Amygdala (tissue), 56 donors: Measurements from ENCODE around the gene GPSM3.
"Not testable (repeated sequence)": the region's sequence is repeated elsewhere in the genome, so short reads cannot be mapped to it uniquely, and the experiment has no call there.

Experiments
- DNase-seq, 56 donors: peaks; one replicate each; lab custom pipeline; 2025; lab: John Stamatoyannopoulos, UW

GPSM3 gene, protein sequence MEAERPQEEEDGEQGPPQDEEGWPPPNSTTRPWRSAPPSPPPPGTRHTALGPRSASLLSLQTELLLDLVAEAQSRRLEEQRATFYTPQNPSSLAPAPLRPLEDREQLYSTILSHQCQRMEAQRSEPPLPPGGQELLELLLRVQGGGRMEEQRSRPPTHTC

DNA sequence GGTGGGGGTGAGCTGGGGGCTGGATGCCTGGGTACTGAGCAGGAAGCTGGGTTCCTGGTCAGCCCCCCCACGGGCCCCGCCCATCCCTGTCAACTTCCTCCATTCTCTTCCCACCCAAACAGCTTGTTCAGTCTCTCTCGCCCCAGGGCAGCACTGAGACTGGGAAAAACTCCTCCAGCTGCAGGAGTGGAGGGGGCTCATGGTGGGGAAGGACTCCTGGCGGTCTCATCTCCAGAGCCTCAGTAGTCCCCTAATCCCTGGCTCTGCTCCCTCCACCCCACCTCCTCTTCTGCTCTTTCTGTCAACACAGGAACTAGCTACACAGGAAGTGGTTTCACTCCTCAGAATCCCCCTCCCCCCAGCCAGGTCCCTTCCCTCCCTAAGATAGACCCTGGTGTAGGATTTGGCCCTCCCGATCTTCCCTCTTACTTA, at the start of gene GPSM3:
TSS of gene GPSM3 (minus strand) at position 36 of the 432 bp plus-strand sequence. CDS start 130 bp downstream, outside the sequence.
- peak in 7 of 56 donors; percentile 16 to 39 (median 23) for DNase-seq

DNA sequence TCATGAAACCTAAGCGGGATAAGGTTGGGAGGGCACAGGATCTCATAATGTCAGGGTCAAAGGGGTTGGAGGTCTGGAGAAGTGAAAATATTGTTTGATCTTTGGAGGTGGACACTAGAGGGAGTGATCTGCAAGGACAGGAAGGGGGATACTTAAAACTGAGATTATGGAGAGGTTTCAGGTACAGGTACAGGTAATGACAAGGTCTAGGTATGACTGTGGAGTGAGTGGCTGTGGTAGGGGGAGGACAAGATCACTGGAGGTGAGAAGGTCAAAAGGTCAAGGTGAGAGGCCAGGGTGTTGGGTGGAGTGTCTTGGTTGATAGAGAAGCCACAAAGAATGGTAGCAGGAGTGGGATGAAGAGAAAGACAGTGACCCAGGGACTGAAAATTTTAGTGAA, 48.2 kb upstream of the GPSM3 start:
- no peak for DNase-seq

DNA sequence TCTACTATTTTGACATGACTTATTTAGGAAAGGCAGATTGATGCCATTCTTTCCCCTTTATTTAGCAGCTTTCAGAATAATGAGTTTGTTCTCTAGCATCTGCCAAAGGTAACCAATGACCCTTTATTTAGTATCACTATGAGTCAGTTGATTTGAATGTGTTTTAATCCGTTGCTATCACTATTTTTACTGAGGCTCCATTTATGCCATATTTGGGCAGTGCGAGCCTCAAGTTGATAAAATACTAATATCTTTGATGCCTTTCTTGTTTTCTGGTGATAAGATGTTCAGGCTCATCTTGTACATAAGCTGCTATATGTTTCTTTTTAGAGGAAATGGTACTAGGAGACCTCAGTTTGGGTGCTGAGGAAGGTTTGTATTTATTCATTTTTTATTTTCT, 47.0 kb upstream of the GPSM3 start:
- DNase-seq: no peak

DNA sequence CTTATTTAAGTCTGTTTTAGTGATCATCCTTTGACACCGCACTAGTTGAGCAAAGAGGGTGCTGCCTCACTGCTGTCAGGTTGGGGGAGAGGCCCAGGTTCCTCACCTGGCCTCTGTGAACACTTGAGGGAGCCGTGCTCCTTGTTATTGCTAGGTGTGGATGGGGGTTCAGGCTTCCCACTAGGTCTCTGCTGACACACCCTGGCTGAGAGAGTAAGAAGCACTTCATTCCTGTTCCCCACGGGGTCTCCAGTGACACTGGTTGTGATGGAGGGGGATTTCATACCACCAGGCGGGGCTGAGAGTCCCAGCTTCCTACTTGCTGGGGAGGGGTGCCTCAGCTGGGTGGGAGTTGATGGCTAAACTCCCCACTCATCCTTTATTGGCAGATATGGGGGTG, 42.5 kb upstream of the GPSM3 start:
- DNase-seq: no peak

DNA sequence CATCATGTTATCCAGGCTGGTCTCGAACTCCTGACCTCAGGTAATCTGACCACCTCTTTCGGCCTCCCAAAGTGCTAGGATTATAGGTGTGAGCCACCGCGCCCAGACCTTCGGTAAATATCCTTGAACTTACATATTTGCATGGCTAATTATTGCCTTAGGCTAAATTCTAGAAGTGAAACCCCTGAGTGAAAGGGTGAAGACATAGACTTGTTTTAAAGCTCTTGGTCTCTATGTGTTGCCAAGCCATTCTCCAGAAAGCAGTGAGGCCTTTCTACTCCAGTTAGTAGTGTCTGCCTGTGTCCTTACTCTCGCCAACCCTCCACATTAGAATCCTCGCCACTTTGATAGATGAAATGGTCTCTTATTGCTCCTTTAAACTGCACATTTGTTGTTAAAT, 34.0 kb upstream of the GPSM3 start:
- no peak for DNase-seq

DNA sequence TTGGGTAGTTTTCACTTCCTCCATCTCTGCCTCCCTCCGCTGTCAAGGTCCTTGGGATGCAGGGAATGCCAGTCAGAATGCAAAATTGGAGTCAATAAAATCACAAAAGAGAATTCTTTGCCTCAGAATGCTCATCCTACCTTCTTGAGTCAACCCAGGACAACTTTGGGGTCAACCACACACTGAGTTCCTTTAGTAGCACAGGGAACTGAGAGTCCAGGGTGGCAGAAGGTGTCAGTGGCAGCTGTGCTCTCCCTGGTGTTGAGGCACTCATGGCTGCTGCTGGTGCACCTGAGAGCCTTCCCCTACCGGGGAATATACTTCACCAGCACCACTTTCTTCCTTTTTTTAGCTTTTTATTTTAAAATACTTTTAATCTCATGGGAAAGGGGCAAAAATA, 32.3 kb upstream of the GPSM3 start:
- no peak for DNase-seq

DNA sequence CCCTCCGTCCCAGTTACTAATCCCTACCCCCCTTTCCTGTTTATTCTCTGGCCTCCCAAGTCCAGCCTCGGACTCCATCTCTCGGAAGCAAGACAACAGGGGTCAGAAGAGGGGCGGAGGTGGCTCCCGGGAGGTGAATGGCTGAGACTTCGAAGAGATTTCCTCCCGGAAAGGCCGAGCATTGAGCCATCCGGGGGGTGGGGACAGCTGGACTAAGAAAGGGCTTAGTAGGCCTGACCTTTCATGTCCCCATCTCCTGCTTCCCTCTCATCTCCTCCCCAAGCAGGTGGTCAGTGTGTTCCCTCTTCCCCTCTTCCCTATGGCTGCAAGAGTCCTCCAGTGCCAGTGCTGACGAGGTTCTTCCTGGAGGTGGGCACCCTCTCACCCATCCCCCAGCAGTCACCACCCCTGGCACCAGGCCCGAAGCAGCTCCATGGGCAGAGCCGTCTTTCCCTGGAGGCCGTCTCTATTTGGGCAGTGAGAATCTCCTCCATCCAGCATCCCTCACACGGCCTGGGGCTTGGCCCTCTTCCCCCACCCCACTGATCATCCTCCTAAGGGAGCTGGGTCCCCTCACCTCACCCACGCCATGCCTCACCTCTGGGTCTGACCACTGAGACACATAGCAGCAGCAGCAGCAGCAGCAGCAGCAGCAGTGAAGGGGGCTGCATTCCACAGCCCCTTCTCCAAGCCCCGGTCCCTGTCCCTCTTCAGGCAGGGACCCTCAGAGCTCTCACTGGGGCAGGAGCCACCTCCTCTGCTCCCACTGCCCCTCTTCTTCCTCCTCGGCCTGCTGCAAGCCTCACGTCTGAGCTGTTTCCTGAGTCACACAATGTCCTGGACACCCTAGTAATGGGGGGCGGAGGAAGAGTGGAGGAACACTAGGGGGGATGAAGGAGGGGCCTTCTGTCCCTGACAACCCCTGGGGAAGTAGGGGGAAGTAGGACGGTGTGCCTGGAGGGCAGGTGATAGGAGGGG, 31.1 kb upstream of the GPSM3 start, which contains the start of gene NOTCH4:
TSS of gene NOTCH4 (minus strand) at position 810 of the 978 bp plus-strand sequence. CDS start at position 671, 139 bp downstream.
- no peak for DNase-seq

DNA sequence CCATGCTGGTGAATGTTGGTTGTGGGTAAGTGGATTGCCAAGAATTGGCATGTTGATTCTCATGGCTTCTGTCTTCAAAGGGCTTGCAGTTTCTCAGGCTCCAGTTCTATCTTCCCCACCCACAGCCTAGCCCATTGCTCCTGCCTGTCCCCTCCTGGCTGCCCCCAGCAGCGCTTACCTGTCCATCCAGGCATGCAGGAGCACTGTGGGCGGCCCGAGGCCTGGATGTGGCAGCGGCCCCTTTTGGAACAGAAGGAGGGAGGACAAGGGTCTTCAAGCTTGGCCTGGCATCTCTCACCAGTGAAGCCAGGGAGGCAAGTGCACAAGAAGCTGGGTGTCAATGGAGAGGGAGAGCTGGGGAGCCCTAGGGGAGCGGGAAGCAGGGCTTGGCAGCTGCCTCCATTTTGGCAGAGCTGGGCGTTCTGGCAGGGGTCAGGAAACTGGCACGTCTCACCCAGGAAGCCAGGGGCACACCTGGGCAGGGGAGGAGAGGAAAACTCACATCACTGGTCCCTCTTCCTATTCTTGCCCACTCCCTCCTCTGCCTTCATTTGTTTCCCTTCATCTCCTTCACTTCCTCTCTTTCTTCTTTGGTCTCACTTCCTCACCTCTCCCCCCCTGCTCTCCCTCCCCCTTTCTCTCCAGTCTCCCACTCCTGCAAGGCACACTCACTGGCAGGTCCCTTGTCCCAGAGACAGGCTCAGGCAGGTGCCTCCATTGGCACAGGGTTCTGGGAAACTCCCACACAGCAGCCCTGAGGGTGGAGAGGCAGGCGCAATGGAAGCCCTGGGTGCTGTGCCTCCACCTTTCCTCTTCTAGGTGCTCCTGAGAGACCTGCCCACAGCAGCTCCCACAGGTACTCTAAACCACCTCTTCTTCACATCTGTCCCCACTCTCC, 30.1 kb upstream of the GPSM3 start:
- no peak for DNase-seq

DNA sequence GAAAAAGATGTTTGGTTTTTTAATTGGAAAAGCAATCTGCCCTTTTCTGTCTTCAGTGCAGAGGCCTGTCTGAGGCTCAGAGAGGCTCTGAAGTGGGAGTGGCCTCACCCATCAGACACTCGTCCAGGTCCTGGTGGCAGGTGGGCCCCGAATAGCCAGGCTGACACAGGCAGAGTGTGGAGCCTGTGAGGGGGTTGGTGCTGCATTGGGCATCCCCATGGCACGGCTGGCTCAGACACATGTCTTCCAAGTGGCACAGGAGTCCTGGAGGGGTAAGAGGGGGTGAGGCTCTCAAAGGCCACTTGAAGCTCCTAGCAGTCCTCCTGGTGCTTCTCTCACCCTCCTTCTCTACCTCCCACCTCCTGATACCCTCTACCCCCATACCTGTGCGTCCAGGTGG, 27.6 kb upstream of the GPSM3 start:
- no peak for DNase-seq

DNA sequence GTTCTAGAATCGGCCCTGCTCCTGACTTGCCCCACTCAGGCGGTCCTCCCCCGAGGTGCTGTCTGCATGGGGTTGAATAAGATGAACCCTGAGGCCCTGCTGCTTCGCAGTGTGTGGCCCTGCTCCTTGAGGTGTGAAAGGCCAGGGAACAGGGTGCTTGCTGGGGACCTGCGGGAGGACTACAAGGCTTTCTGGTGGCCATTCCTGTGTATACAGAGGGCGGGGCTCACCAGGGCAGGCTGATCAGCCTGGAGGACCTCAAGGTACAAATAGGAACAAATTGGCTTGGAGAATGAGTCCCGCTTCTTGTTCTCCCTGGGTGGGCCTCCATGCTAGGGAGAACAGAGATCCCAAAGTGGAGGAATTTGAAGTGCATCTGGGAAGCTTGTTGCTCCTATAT, 25.7 kb upstream of the GPSM3 start:
- no peak for DNase-seq

DNA sequence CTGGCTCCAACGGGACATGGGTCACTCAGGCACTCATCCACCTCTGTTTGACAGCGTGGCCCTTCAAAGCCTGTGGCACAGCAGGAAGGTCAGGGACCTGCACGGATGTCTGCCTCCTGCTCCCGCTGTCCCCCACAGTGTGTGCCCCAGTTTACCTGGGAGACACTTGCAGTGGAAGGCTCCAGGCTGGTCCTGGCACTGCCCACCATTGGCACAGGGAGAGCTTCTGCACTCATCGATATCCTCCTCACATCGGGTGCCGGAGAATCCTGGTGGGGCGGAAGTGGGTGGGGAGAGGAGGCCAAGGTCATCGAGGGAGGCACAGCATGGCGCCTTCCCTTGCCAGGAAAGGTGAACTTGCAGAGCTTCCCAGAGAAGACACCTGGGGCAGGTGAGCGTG, 24.6 kb upstream of the GPSM3 start:
- no peak for DNase-seq

DNA sequence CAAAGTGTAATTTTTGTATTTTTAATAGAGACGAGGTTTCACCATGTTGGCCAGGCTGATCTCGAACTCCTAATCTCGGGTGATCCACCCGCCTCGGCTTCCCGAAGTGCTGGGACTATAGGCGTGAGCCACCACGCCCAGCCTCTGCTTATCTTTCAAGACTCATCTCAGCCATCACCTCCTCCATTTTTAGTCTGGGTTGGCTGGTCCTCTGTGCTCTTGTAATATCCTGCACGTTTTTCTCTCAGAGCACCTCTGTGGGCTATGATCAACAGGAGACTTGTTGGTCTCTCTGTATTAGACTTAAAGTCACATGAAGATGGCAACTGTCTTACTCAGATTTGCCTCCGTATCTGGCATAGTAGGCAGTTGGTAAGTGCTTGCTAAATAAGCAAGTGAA, 23.8 kb upstream of the GPSM3 start:
- DNase-seq: no peak

DNA sequence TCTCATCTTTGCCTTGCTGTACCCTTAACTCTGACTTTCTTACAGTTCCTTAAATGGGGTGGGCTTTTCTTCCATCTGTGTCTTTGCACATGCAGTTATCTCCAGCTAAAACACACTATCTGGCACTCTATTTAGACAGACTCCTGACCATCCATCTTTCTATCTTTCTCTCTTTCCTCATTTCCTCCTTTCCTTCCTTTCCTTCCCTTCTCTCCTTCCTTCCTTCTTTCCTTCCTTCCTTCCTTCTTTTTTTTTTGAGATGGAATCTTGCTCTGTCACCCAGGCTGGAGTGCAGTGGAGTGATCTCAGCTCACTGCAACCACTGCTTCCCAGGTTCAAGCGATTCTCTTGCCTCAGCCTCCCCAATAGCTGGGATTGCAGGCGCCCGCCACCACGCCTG, 23.2 kb upstream of the GPSM3 start:
- DNase-seq: no peak

DNA sequence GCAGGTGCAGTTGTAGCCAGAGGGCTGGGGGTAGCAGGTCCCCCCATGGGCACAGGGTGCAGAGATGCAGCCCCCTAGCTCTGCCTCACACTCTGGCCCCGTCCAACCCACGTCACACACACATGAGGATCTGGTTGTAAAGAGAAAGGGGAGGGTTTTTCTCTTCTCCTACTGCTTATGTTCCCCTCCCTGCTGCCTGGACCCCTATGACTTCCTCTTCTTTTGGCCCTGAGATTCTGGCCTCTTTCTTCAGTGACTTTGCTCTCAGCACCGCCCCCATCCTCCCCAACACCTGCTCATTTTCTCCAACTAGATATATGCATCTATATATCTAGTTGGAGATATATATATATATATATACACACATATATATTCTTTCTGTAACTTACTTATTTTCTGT, 21.7 kb upstream of the GPSM3 start:
- no peak for DNase-seq

DNA sequence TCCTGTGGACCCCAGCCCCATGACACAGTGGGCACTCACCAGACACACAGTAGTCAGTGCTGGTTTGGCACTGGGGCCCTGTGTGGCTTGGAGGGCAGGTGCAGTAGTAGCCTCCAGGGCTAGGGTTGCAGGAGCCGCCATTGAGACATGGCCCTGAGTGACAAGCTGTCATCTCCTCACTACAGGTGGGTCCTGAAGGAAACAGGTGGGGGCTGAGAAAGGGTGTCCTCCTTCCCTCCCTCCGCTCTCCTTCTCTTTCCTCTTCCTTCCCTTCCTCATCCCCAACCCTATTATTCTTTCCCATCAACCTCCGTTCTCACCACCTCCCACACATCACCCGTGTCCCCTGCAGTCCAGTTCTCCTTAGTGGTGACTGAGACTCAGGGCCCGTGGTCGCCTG, 21.2 kb upstream of the GPSM3 start:
- DNase-seq: no peak

DNA sequence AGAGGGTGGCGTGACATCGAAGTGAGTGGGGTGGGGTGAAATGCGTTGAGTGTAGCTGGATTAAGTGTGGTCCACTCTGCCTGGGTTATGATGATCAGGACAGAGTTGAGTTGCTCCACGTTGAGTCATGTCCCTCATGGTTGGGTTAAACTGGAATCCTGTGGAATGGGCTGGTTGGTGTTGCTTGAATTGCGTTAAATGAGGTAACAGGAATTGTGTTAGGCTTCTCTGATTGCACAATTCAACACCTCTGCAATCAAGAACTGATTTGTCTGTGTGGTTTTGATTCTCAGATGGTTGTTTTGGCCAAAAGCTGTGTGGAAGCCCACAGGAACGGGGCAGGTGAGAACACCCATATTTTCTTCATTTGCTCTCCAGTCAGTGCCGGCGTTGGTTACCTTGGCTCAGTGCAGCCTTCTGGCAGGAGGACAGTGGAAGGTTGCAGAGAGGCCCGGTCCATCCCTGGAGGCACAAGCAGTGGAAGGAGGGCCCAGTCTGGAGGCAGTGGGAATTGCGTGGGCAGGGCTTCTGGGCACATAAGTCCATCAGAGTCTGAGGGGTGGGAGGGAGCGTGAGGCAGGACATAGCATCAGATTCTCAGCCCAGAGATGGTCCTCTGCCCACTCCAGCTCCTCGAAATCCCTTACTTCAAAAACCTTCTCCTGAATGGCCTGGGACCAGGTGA, 19.8 kb upstream of the GPSM3 start:
- no peak for DNase-seq

DNA sequence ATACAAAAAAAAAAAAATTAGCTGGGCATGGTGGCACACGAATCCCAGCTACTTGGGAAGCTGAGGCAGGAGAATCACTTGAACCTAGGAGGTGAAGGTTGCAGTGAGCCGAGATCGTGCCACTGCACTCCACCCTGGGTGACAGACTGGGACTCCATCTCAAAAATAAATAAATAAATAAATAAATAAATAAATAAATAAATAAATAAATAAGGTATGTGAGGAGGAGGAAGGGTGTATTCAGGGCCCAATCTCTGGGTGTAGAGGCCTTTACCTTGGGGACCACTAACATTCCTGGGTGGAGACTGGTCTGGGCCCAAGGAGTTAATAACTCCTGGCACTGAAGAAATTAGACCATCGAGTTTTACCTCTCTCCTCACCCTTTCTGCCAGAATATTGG, 19.0 kb upstream of the GPSM3 start:
- not testable (repeated sequence) for DNase-seq

DNA sequence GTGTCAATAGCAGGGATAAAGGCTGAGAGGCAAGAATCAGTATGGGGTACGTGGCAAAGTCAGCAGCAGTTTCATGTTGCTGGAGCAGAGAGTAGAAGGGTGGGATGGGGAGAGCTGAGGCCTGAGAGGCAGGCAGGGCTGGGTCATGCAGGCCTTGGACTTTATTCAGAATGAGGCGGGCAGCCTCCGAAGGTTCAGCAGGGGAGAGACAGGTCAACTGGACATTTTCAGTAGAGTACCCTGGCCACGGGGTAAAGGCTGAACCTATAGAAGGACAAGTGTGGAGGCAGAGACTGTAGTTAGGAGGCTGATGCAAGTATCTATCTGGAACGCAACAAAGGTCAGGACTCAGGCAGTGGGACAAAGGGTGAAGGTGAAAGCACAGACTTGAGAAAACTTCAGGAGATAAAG, 17.8 kb upstream of the GPSM3 start:
- DNase-seq: no peak

DNA sequence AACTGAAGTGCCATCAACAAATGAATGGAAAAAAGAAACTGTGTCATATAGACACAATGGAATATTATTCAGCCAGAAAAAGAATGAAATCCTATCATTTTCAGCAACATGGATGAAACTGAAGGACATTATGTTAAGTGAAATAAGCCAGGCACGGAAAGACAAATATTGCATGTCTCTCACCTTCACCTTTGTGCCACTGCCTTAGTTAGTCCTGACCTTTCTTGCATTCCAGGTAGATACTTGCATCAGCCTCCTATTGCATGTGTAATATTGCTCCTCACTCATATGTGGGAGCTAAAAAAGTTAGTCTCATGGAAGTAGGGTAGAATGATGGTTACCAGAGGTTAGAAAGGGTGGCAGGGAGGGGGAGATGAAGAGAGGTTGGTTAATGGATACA, 16.6 kb upstream of the GPSM3 start:
- DNase-seq: no peak

DNA sequence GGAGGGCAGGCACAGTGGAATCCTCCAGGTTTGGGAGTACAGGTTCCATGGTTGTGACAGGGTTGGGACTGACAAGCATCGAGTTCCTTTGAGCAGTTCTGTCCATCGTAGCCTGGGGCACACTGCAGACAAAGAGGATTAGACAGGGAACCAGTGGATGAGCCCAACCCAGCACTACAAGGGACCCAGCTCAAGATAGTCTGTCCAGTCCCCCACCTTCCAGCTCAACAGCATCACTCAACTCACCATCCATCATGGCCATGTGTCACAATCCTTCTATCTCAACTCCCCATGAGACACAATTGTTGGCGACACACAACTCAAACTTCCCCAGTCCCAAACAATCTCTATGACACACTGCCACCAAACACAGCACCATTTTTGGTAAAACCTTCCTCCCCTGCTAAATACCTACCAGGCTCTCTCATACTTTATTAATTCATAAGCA, 11.8 kb upstream of the GPSM3 start:
- no peak for DNase-seq
